ENCODE results near the gene KNCN.

- TF ChIP-seq CTCF (IDR thresholded peaks at IDR 0.05 in 4 of 5, conservative IDR thresholded peaks at IDR 0.05 in 1 of 5) (no peak), POLR2A (IDR thresholded peaks at IDR 0.05) (no peak)
Observed at GRCh38 chr1:46554236-46554596, 2.8 kb upstream of the KNCN start.

Data from gastrocnemius medialis (tissue), 4 donors.